ENCODE measurements around the gene DAPK2.

DNA sequence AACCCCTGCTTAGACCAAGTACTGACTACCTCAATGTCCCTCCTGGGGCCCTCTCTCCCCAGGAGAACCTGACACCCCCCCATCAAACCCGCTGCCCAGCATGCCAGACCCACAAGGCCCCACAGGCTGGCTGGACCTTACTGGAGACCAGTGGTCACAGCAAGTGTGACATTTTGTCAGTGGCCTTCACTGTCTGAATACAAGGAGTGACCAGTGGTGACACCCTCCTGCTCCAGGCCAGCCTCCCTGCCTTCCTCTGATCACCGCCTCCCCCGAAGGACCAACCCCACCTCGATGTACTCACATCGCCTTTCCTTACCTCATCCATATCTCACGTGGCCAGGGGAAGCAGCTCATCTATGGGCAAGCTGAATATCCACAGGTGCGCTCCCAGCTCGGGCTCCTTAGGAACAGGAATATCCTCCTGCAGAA, 150.5 kb downstream of the DAPK2 start:
- TF ChIP-seq, protein P1, sequence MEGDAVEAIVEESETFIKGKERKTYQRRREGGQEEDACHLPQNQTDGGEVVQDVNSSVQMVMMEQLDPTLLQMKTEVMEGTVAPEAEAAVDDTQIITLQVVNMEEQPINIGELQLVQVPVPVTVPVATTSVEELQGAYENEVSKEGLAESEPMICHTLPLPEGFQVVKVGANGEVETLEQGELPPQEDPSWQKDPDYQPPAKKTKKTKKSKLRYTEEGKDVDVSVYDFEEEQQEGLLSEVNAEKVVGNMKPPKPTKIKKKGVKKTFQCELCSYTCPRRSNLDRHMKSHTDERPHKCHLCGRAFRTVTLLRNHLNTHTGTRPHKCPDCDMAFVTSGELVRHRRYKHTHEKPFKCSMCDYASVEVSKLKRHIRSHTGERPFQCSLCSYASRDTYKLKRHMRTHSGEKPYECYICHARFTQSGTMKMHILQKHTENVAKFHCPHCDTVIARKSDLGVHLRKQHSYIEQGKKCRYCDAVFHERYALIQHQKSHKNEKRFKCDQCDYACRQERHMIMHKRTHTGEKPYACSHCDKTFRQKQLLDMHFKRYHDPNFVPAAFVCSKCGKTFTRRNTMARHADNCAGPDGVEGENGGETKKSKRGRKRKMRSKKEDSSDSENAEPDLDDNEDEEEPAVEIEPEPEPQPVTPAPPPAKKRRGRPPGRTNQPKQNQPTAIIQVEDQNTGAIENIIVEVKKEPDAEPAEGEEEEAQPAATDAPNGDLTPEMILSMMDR (IDR thresholded peaks at IDR 0.05), result no peak
- TF ChIP-seq EP300 (IDR thresholded peaks at IDR 0.05), result no peak
- no peak for TF ChIP-seq POLR2A (IDR thresholded peaks at IDR 0.05)
